ENCODE results near the gene ALB.

ALB gene

GRCh38 chr4:73452953-73453700 is 49.0 kb downstream of the ALB start:
- no peak for DNase-seq

GRCh38 chr4:73453701-73454005 is 49.6 kb downstream of the ALB start:
- no peak for DNase-seq

- DNase-seq = no peak
Measured at GRCh38 chr4:73454920-73455319, 50.8 kb downstream of the ALB start.

GRCh38 chr4:73456177-73457022 is 52.3 kb downstream of the ALB start:
- no peak for DNase-seq

- DNase-seq = no peak
Measured at GRCh38 chr4:73458184-73459047, 54.3 kb downstream of the ALB start.

GRCh38 chr4:73459048-73459421 is 54.9 kb downstream of the ALB start:
- DNase-seq = no peak

- DNase-seq = no peak
Measured at GRCh38 chr4:73460913-73461522, 56.9 kb downstream of the ALB start.

- DNase-seq = no peak
Measured at GRCh38 chr4:73468170-73468569, 64.1 kb downstream of the ALB start.

GRCh38 chr4:73470728-73471127 is 66.6 kb downstream of the ALB start:
- DNase-seq = no peak

All from NCI-H2029 treated with DMSO at 0.1 percent for 48 hours (cell line).